ENCODE measurements around the gene TET3. TPM values are rescaled to one million over a fixed set of nuclear protein-coding genes. Genes with fewer than 3 reads are reported as not detected.

The TET3 gene
- polyA plus RNA-seq, 1 donor from 2014 or later = 18.2 TPM

GRCh38 chr2:73987109-73987947, 2.6 kb downstream of the TET3 start:
- Histone ChIP-seq H3K4me2 (ENCODE audit: low read length) (peak overlapping the region; percentile 97), H2AFZ (ENCODE audit: low read depth, low read length) (no peak overlapping the region), H3K9me3 (ENCODE audit: low read length) (no peaks in the 10 kb centered on the region), H3K9me2 (ENCODE audit: insufficient read depth, low read length) (no peaks in the 10 kb centered on the region), H3K9ac (ENCODE audit: low read length) (peak overlapping the region; percentile 38), H3K36me3 (ENCODE audit: insufficient read depth, low read length) (no peaks in the 10 kb centered on the region), H3F3A (ENCODE audit: insufficient read depth, low read length, poor library complexity, severe bottlenecking) (no peaks in the 10 kb centered on the region), H3K79me2 (replicated peaks; ENCODE audit: insufficient read depth, low read length) (peaks cover 68% of the 10 kb centered on the region), H3K4me3 (ENCODE audit: low read length) (peak overlapping the region; percentile 90), H4K20me1 (ENCODE audit: insufficient read depth) (no peaks in the 10 kb centered on the region), H3K27me3 (ENCODE audit: insufficient read depth, low read depth, low read length) (peaks cover 11% of the 10 kb centered on the region), H3K27ac (ENCODE audit: low read length) (no peak overlapping the region)
- TF ChIP-seq REST (IDR thresholded peaks at IDR 0.05; ENCODE audit: borderline replicate concordance) = no peak
- TF ChIP-seq SMC3 (conservative IDR thresholded peaks at IDR 0.05; ENCODE audit: poor library complexity) = no peak
- TF ChIP-seq EP300 (conservative IDR thresholded peaks at IDR 0.05; ENCODE audit: poor library complexity, severe bottlenecking) = no peak
- TF ChIP-seq POLR2AphosphoS5 (IDR thresholded peaks at IDR 0.05) = no peak

GRCh38 chr2:73987948-73988700, 3.4 kb downstream of the TET3 start:
- no peaks in the 10 kb centered on the region for H3K9me2 ChIP-seq (ENCODE audit: insufficient read depth, low read length)
- H3K4me3 ChIP-seq (ENCODE audit: low read length) = peak overlapping the region; percentile 90
- H3K36me3 ChIP-seq (ENCODE audit: insufficient read depth, low read length) = no peaks in the 10 kb centered on the region
- H2AFZ ChIP-seq (ENCODE audit: low read depth, low read length) = no peak overlapping the region
- no peaks in the 10 kb centered on the region for H3K9me3 ChIP-seq (ENCODE audit: low read length)
- peaks cover 3% of the 10 kb centered on the region for H3K27me3 ChIP-seq (ENCODE audit: insufficient read depth, low read depth, low read length)
- TF ChIP-seq TAF1 (IDR thresholded peaks at IDR 0.05; ENCODE audit: low read depth) (no peak), MXI1 (conservative IDR thresholded peaks at IDR 0.05; ENCODE audit: poor library complexity, severe bottlenecking) (no peak), RAD21 (conservative IDR thresholded peaks at IDR 0.05) (no peak), POLR2AphosphoS5 (IDR thresholded peaks at IDR 0.05) (no peak), EZH2 (IDR thresholded peaks at IDR 0.05; ENCODE audit: borderline replicate concordance, insufficient read depth, low read length, poor library complexity, severe bottlenecking) (no peak), REST (IDR thresholded peaks at IDR 0.05; ENCODE audit: borderline replicate concordance) (no peak), SMC3 (conservative IDR thresholded peaks at IDR 0.05; ENCODE audit: poor library complexity) (no peak), EP300 (conservative IDR thresholded peaks at IDR 0.05; ENCODE audit: poor library complexity, severe bottlenecking) (no peak)
- TF ChIP-seq, protein P1, sequence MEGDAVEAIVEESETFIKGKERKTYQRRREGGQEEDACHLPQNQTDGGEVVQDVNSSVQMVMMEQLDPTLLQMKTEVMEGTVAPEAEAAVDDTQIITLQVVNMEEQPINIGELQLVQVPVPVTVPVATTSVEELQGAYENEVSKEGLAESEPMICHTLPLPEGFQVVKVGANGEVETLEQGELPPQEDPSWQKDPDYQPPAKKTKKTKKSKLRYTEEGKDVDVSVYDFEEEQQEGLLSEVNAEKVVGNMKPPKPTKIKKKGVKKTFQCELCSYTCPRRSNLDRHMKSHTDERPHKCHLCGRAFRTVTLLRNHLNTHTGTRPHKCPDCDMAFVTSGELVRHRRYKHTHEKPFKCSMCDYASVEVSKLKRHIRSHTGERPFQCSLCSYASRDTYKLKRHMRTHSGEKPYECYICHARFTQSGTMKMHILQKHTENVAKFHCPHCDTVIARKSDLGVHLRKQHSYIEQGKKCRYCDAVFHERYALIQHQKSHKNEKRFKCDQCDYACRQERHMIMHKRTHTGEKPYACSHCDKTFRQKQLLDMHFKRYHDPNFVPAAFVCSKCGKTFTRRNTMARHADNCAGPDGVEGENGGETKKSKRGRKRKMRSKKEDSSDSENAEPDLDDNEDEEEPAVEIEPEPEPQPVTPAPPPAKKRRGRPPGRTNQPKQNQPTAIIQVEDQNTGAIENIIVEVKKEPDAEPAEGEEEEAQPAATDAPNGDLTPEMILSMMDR (IDR thresholded peaks at IDR 0.05; ENCODE audit: poor library complexity, severe bottlenecking) = no peak
- no peaks in the 10 kb centered on the region for H3F3A ChIP-seq (ENCODE audit: insufficient read depth, low read length, poor library complexity, severe bottlenecking)
- no peaks in the 10 kb centered on the region for H4K20me1 ChIP-seq (ENCODE audit: insufficient read depth)
- H3K79me2 ChIP-seq (replicated peaks; ENCODE audit: insufficient read depth, low read length) = peaks cover 76% of the 10 kb centered on the region
- no peak overlapping the region for H3K27ac ChIP-seq (ENCODE audit: low read length)
- peak overlapping the region; percentile 38 for H3K9ac ChIP-seq (ENCODE audit: low read length)
- peak overlapping the region; percentile 15 for H3K4me2 ChIP-seq (ENCODE audit: low read length)
